Esophagus squamous epithelium (tissue), 5 donors: ENCODE results near the gene GBF1. TPM values are rescaled to one million over a fixed set of nuclear protein-coding genes. Genes with fewer than 3 reads are reported as not detected.

ENCODE experiments used
- DNase-seq: peaks from one replicate; lab custom pipeline; 2025; lab: John Stamatoyannopoulos, UW
- H3K27ac ChIP-seq, 4 donors: fragments of 200-600 bp; sonication (generic); one replicate each; pipeline ENCODE4 v1.5.1; 2016 to 2019; ENCODE audit warnings: mild to moderate bottlenecking in 1 of 4
- H3K27me3 ChIP-seq, 4 donors: fragments of 200-600 bp; sonication (generic); 1 replicate in 3 of 4; 2 replicates in 1 of 4; pipeline versions ENCODE4 v1.5.1 to v1.6.0; 2017 to 2021; ENCODE audit warnings: antibody characterized with exemption in 1 of 4
- H3K36me3 ChIP-seq, 3 donors: fragments of 200-600 bp; sonication (generic); one replicate each; pipeline ENCODE4 v1.5.1; 2016 to 2019
- H3K4me1 ChIP-seq, 3 donors: fragments of 200-600 bp; sonication (generic); one replicate each; pipeline ENCODE4 v1.5.1; 2017 to 2019
- H3K4me3 ChIP-seq, 4 donors: fragments of 200-600 bp; sonication (generic); 1 replicate in 3 of 4; 2 replicates in 1 of 4; pipeline ENCODE4 v1.5.1; 2016 to 2019; ENCODE audit warnings: mild to moderate bottlenecking in 2 of 4, moderate library complexity in 1 of 4
- H3K9me3 ChIP-seq, 3 donors: fragments of 200-600 bp; sonication (generic); one replicate each; pipeline ENCODE4 v1.5.1; 2016 to 2019
- CTCF ChIP-seq, 6 experiments: fragments of 450-650 bp in 4 of 6; fragments of 200-600 bp in 2 of 6; sonication (generic) in 2 of 6; IDR thresholded peaks; one replicate each; pipeline ENCODE4 v1.5.1; 2016 to 2019; ENCODE audit warnings: antibody characterized with exemption in 6 of 6, mild to moderate bottlenecking in 4 of 6, moderate library complexity in 4 of 6
- POLR2A ChIP-seq, 4 donors: fragments of 450-650 bp; IDR thresholded peaks; one replicate each; pipeline ENCODE4 v1.6.1; 2017; ENCODE audit warnings: antibody characterized with exemption in 4 of 4, mild to moderate bottlenecking in 4 of 4, moderate library complexity in 3 of 4
- WGBS, 2 donors: methylation state at CpG; one replicate each; pipeline ENCODE4 v1.1.5; 2018; 5-methylcytosine and 5-hydroxymethylcytosine counted together
- intact Hi-C: fragments of 100-400 bp; cut with DNase I; formaldehyde crosslinking; loops from one replicate; pipeline ENCODE4 v1.15.0; 2022
- total RNA-seq, 4 donors: library from RNA; depleted of rRNA; stranded (reverse); fragments of >200 nt; gene quantifications; one replicate each; pipeline ENCODE4 v1.1.0, GENCODE V29; 2016
- donor health status: DM: yes; HTN: yes; CAD: no.

Gene GBF1
- total RNA-seq, 4 donors from 2014 or later = 22.5 to 39.0 (median 28.6) TPM

- Histone ChIP-seq H3K9me3 (no peaks in the 10 kb centered on the region), H3K27me3 (no peaks in the 10 kb centered on the region), H3K36me3 (peaks cover 0 to 26% (median 0%) of the 10 kb centered on the region in 3 donors), H3K27ac (no peak overlapping the region), H3K4me1 (peaks cover 0 to 31% (median 13%) of the 10 kb centered on the region in 3 donors), H3K4me3 (no peak overlapping the region)
- intact Hi-C loops = no loop called here
- TF ChIP-seq POLR2A (IDR thresholded peaks at IDR 0.05) = no peak
- TF ChIP-seq CTCF (IDR thresholded peaks at IDR 0.05) = no peak
- 44 to 51% methylated on average over 3 of the region's 3 CpGs for WGBS, 2 donors
- DNase-seq = no peak
Observed at GRCh38 chr10:102269017-102269416, 23.7 kb downstream of the GBF1 start.

GRCh38 chr10:102274062-102274461 is 28.7 kb downstream of the GBF1 start:
- no peak for DNase-seq
- Histone ChIP-seq H3K4me1 (peaks cover 0 to 12% (median 0%) of the 10 kb centered on the region in 3 donors), H3K27ac (no peak overlapping the region), H3K4me3 (no peak overlapping the region), H3K27me3 (no peaks in the 10 kb centered on the region), H3K36me3 (peaks cover 0 to 20% (median 0%) of the 10 kb centered on the region in 3 donors), H3K9me3 (no peaks in the 10 kb centered on the region)
- TF ChIP-seq POLR2A (IDR thresholded peaks at IDR 0.05) = no peak
- TF ChIP-seq CTCF (IDR thresholded peaks at IDR 0.05) = no peak
- WGBS, 2 donors = 56 to 69% methylated on average over 1 of the region's 1 CpG
- intact Hi-C loops = no loop called here

GRCh38 chr10:102275343-102275742 is 30.0 kb downstream of the GBF1 start:
- no peak overlapping the region for H3K27ac ChIP-seq
- H3K36me3 ChIP-seq = peaks cover 0 to 20% (median 0%) of the 10 kb centered on the region in 3 donors
- peaks cover 2 to 22% (median 6%) of the 10 kb centered on the region in 3 donors for H3K4me1 ChIP-seq
- no peaks in the 10 kb centered on the region for H3K9me3 ChIP-seq
- no peaks in the 10 kb centered on the region for H3K27me3 ChIP-seq
- 86 to 97% methylated on average over 2 of the region's 2 CpGs for WGBS, 2 donors
- DNase-seq = no peak
- TF ChIP-seq CTCF (IDR thresholded peaks at IDR 0.05) (no peak), POLR2A (IDR thresholded peaks at IDR 0.05) (no peak)
- H3K4me3 ChIP-seq = no peak overlapping the region
- intact Hi-C loops = no loop called here

- no peak overlapping the region for H3K27ac ChIP-seq
- no peaks in the 10 kb centered on the region for H3K27me3 ChIP-seq
- no peak for DNase-seq
- no peak overlapping the region for H3K4me3 ChIP-seq
- intact Hi-C loops = no loop called here
- H3K4me1 ChIP-seq = peaks cover 19 to 58% (median 20%) of the 10 kb centered on the region in 3 donors
- TF ChIP-seq CTCF (IDR thresholded peaks at IDR 0.05) (no peak), POLR2A (IDR thresholded peaks at IDR 0.05) (no peak)
- H3K36me3 ChIP-seq = peaks cover 0 to 16% (median 0%) of the 10 kb centered on the region in 3 donors
- H3K9me3 ChIP-seq = no peaks in the 10 kb centered on the region
Observed at GRCh38 chr10:102279104-102279503, 33.8 kb downstream of the GBF1 start.

GRCh38 chr10:102280397-102281101 is 35.2 kb downstream of the GBF1 start:
- 3 to 12% methylated on average over 3 of the region's 3 CpGs for WGBS, 2 donors
- intact Hi-C loops = no loop called here
- Histone ChIP-seq H3K27ac (peak overlapping the region in 3 of 4 donors; percentile 40 to 52 (median 51)), H3K27me3 (no peaks in the 10 kb centered on the region), H3K9me3 (no peaks in the 10 kb centered on the region), H3K4me3 (peak overlapping the region in 1 of 4 donors; percentile 31), H3K36me3 (peaks cover 0 to 16% (median 0%) of the 10 kb centered on the region in 3 donors), H3K4me1 (peaks cover 29 to 65% (median 31%) of the 10 kb centered on the region in 3 donors)
- no peak for TF ChIP-seq POLR2A (IDR thresholded peaks at IDR 0.05)
- no peak for TF ChIP-seq CTCF (IDR thresholded peaks at IDR 0.05)
- DNase-seq = no peak
